GM12891 (cell line): Measurements from ENCODE around the gene FHDC1.

Experiments used
- PAX5 ChIP-seq: IDR thresholded peaks from 2 replicates; pipeline ENCODE4 v1.6.1; 2011; ENCODE audit warnings: low read length, moderate library complexity, mild to moderate bottlenecking; ENCODE audit not compliant: insufficient read depth, severe bottlenecking
- POLR2A ChIP-seq: IDR thresholded peaks from 2 replicates; pipeline ENCODE4 v1.6.1; 2011; ENCODE audit warnings: low read depth, low read length, control low read depth
- POLR2AphosphoS5 ChIP-seq: IDR thresholded peaks from 2 replicates; pipeline ENCODE4 v1.6.1; 2011; ENCODE audit warnings: low read depth, low read length, control low read depth
- POU2F2 ChIP-seq: IDR thresholded peaks from 2 replicates; pipeline ENCODE4 v1.6.1; 2011; ENCODE audit warnings: low read depth, mild to moderate bottlenecking, control low read depth, low read length, moderate library complexity
- SPI1 ChIP-seq: IDR thresholded peaks from 2 replicates; pipeline ENCODE4 v1.6.1; 2011; ENCODE audit warnings: low read depth, low read length, control low read depth
- TAF1 ChIP-seq: IDR thresholded peaks from 2 replicates; pipeline ENCODE4 v1.6.1; 2011; ENCODE audit warnings: low read depth, low read length, control low read depth

DNA sequence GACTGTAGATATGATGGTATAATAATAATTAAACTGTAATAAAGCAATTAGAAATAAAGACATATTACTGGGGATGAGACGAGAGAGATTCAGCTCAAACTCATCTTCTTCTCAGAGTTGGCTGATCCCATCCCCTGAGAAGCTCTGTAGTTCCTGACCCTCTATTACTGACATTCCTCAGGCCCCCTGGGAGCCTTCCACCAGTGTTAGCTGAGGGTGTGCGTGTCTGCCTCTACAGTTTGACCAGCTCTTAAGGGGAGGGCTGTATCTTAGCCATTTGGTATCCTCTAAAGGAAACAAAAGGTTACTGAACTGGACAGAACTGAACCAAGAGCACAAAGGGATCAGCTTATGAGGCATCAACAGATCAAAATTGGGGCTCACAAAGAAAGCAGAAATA, 11.2 kb downstream of the FHDC1 start:
- no peak for TF ChIP-seq POLR2A
- TF ChIP-seq TAF1 = no peak
- TF ChIP-seq POLR2AphosphoS5 = no peak
- TF ChIP-seq POU2F2 = no peak
- TF ChIP-seq PAX5 = no peak
- TF ChIP-seq SPI1 = no peak
